Effector memory CD4-positive, alpha-beta T cell (primary cell): ENCODE results near the gene ZFYVE26.

Experiments used
- DNase-seq, 3 donors: peaks; one replicate each; pipeline ENCODE4 v3.0.0-alpha.2; 2020
- H3K27ac ChIP-seq: 2 replicates; pipeline ENCODE4 v1.7.0; 2013; ENCODE audit warnings: mild to moderate bottlenecking, low read length, moderate library complexity; ENCODE audit not compliant: insufficient read depth, poor library complexity, severe bottlenecking
- H3K27me3 ChIP-seq: replicated peaks from 2 replicates; pipeline ENCODE4 v1.7.0; 2013; ENCODE audit warnings: mild to moderate bottlenecking, low read length; ENCODE audit not compliant: insufficient read depth, control insufficient read depth, poor library complexity, severe bottlenecking
- H3K36me3 ChIP-seq: 2 replicates; pipeline ENCODE4 v1.7.0; 2013; ENCODE audit warnings: mild to moderate bottlenecking, low read length, moderate library complexity; ENCODE audit not compliant: control insufficient read depth, insufficient read depth
- H3K4me1 ChIP-seq: 2 replicates; pipeline ENCODE4 v1.7.0; 2013; ENCODE audit warnings: low read length, mild to moderate bottlenecking; ENCODE audit not compliant: control insufficient read depth, insufficient read depth, poor library complexity, severe bottlenecking
- H3K4me3 ChIP-seq: 2 replicates; pipeline ENCODE4 v1.7.0; 2013; ENCODE audit warnings: low read length, low read depth, mild to moderate bottlenecking; ENCODE audit not compliant: insufficient read depth, poor library complexity, severe bottlenecking
- H3K9me3 ChIP-seq: 2 replicates; pipeline ENCODE4 v1.7.0; 2013; ENCODE audit warnings: mild to moderate bottlenecking, low read length, moderate library complexity; ENCODE audit not compliant: control insufficient read depth

The ZFYVE26 gene

GRCh38 chr14:67759916-67760315 lies 56.5 kb downstream of the ZFYVE26 start:
- Histone ChIP-seq H3K4me3 (no peak overlapping the region), H3K36me3 (peaks cover 46% of the 10 kb centered on the region), H3K27ac (no peak overlapping the region), H3K9me3 (no peaks in the 10 kb centered on the region), H3K4me1 (no peaks in the 10 kb centered on the region), H3K27me3 (no peaks in the 10 kb centered on the region)
- DNase-seq, result no peak

- Histone ChIP-seq H3K9me3 (no peaks in the 10 kb centered on the region), H3K4me1 (no peaks in the 10 kb centered on the region), H3K27ac (no peak overlapping the region), H3K36me3 (peaks cover 53% of the 10 kb centered on the region), H3K4me3 (no peak overlapping the region), H3K27me3 (no peaks in the 10 kb centered on the region)
- no peak for DNase-seq
Measured at GRCh38 chr14:67757175-67757574, 59.2 kb downstream of the ZFYVE26 start.

GRCh38 chr14:67756496-67756895 lies 59.9 kb downstream of the ZFYVE26 start:
- Histone ChIP-seq H3K27ac (no peak overlapping the region), H3K27me3 (no peaks in the 10 kb centered on the region), H3K4me1 (no peaks in the 10 kb centered on the region), H3K36me3 (peaks cover 55% of the 10 kb centered on the region), H3K9me3 (no peaks in the 10 kb centered on the region), H3K4me3 (no peak overlapping the region)
- no peak for DNase-seq

GRCh38 chr14:67749341-67750084 lies 66.9 kb downstream of the ZFYVE26 start:
- Histone ChIP-seq H3K4me1 (no peaks in the 10 kb centered on the region), H3K4me3 (no peak overlapping the region), H3K27me3 (no peaks in the 10 kb centered on the region), H3K9me3 (no peaks in the 10 kb centered on the region), H3K27ac (no peak overlapping the region), H3K36me3 (peaks cover 47% of the 10 kb centered on the region)
- no peak for DNase-seq

GRCh38 chr14:67748312-67748711 lies 68.1 kb downstream of the ZFYVE26 start:
- Histone ChIP-seq H3K9me3 (no peaks in the 10 kb centered on the region), H3K36me3 (peaks cover 35% of the 10 kb centered on the region), H3K27me3 (no peaks in the 10 kb centered on the region), H3K27ac (no peak overlapping the region), H3K4me3 (no peak overlapping the region), H3K4me1 (no peaks in the 10 kb centered on the region)
- DNase-seq, result no peak

GRCh38 chr14:67746927-67747326 lies 69.5 kb downstream of the ZFYVE26 start:
- no peak overlapping the region for H3K4me3 ChIP-seq
- no peak for DNase-seq

GRCh38 chr14:67744046-67744445 lies 72.3 kb downstream of the ZFYVE26 start:
- Histone ChIP-seq H3K9me3 (no peaks in the 10 kb centered on the region), H3K27ac (no peak overlapping the region), H3K27me3 (no peaks in the 10 kb centered on the region), H3K36me3 (no peaks in the 10 kb centered on the region), H3K4me1 (no peaks in the 10 kb centered on the region), H3K4me3 (no peak overlapping the region)
- DNase-seq, result no peak

More at GRCh38 chr14:67746927-67747326, 69.5 kb downstream of the ZFYVE26 start:
- H3K27ac ChIP-seq, result no peak overlapping the region
- H3K9me3 ChIP-seq, result no peaks in the 10 kb centered on the region
- H3K27me3 ChIP-seq, result no peaks in the 10 kb centered on the region
- H3K4me1 ChIP-seq, result no peaks in the 10 kb centered on the region
- H3K36me3 ChIP-seq, result peaks cover 21% of the 10 kb centered on the region

- H3K36me3 ChIP-seq, result no peaks in the 10 kb centered on the region
Measured at GRCh38 chr14:67738740-67739504, 77.5 kb downstream of the ZFYVE26 start.

GRCh38 chr14:67736771-67737170 lies 79.6 kb downstream of the ZFYVE26 start:
- Histone ChIP-seq H3K27me3 (no peaks in the 10 kb centered on the region), H3K4me1 (no peaks in the 10 kb centered on the region), H3K27ac (no peak overlapping the region), H3K36me3 (no peaks in the 10 kb centered on the region), H3K4me3 (no peak overlapping the region), H3K9me3 (no peaks in the 10 kb centered on the region)
- no peak for DNase-seq

More at GRCh38 chr14:67738740-67739504, 77.5 kb downstream of the ZFYVE26 start:
- DNase-seq, result peak in 2 of 3 donors; percentile 8 to 40
- Histone ChIP-seq H3K9me3 (no peaks in the 10 kb centered on the region), H3K4me1 (no peaks in the 10 kb centered on the region), H3K27me3 (no peaks in the 10 kb centered on the region), H3K4me3 (no peak overlapping the region), H3K27ac (no peak overlapping the region)
